Measurements from ENCODE around the gene SMG5. TPM values are rescaled to one million over a fixed set of nuclear protein-coding genes. Genes with fewer than 3 reads are reported as not detected.

SMG5 gene
- total RNA-seq, 6 experiments from 2014 or later, result 46.8 to 56.5 (median 50.6) TPM

GRCh38 chr1:156238248-156238647, 44.4 kb downstream of the SMG5 start:
- Mint-ChIP-seq H3K9me3 (no peaks in the 10 kb centered on the region), H3K27ac (no peak overlapping the region), H3K4me3 (no peak overlapping the region)

GRCh38 chr1:156236164-156236563, 46.5 kb downstream of the SMG5 start:
- TF ChIP-seq CTCF (IDR thresholded peaks at IDR 0.05), result no peak
- Mint-ChIP-seq H3K9me3 (no peaks in the 10 kb centered on the region), H3K4me1 (ENCODE audit: low read depth) (peaks cover 27% of the 10 kb centered on the region), H3K27ac (no peak overlapping the region), H3K36me3 (ENCODE audit: low read depth) (peaks cover 8% of the 10 kb centered on the region; the same call in 1 of the 2 replicates), H3K4me3 (no peak overlapping the region), H3K27me3 (ENCODE audit: insufficient read depth) (peaks cover 3% of the 10 kb centered on the region)
- DNase-seq, result no peak

More at GRCh38 chr1:156238248-156238647, 44.4 kb downstream of the SMG5 start:
- peaks cover 6% of the 10 kb centered on the region for H3K27me3 Mint-ChIP-seq (ENCODE audit: insufficient read depth)
- no peak for DNase-seq
- no peak for TF ChIP-seq CTCF (IDR thresholded peaks at IDR 0.05)
- H3K36me3 Mint-ChIP-seq (ENCODE audit: low read depth), result peaks cover 8% of the 10 kb centered on the region; the same call in 1 of the 2 replicates
- H3K4me1 Mint-ChIP-seq (ENCODE audit: low read depth), result peaks cover 10% of the 10 kb centered on the region

DNA sequence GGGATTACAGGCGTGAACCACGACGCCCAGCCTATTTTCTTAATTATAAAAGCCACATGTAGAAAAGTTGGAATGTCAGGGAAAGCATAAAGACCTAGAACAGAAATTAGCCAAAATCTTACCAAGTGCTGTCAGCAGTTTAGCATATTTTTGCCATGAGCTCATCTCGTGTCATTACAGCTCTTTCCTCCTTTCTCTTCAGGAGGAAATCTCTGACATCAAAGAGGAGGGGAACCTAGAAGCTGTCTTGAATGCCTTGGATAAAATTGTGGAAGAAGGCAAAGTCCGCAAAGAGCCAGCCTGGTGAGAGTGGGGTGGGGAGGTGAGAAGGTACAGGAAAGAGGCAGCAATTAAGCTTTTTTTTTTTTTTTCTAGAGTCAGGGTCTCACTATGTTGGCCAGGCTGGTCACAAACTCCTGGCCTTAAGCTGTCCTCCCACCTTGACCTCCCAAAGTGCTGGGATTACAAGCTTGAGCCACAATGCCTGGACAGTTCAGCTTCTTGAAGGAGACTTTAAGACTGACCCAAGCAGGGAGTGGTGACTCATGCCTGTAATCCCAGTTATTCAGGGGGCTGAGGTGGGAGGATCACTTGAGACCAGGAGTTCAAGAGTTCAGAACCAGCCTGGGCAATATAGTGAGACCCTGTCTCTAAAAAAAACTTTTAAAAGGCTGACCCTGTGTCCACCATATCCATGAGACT, 49.0 kb downstream of the SMG5 start:
- Mint-ChIP-seq H3K27me3 (ENCODE audit: insufficient read depth) (no peaks in the 10 kb centered on the region; the same call in 1 of the 2 replicates), H3K4me3 (peak overlapping the region; percentile 64), H3K9me3 (no peaks in the 10 kb centered on the region), H3K36me3 (ENCODE audit: low read depth) (peaks cover 9% of the 10 kb centered on the region; the same call in 1 of the 2 replicates), H3K4me1 (ENCODE audit: low read depth) (peaks cover 27% of the 10 kb centered on the region), H3K27ac (peak overlapping the region; percentile 96)
- TF ChIP-seq CTCF (IDR thresholded peaks at IDR 0.05), result no peak
- DNase-seq, result peak; percentile 73

GRCh38 chr1:156232201-156232894, 50.3 kb downstream of the SMG5 start:
- TF ChIP-seq CTCF (IDR thresholded peaks at IDR 0.05), result no peak
- Mint-ChIP-seq H3K27ac (no peak overlapping the region; the same call in 1 of the 2 replicates), H3K36me3 (ENCODE audit: low read depth) (peaks cover 15% of the 10 kb centered on the region; the same call in 1 of the 2 replicates)

GRCh38 chr1:156230473-156230837, 52.2 kb downstream of the SMG5 start:
- no peak for DNase-seq
- Mint-ChIP-seq H3K4me3 (no peak overlapping the region), H3K36me3 (ENCODE audit: low read depth) (peaks cover 11% of the 10 kb centered on the region; the same call in 1 of the 2 replicates), H3K27ac (no peak overlapping the region), H3K4me1 (ENCODE audit: low read depth) (peaks cover 29% of the 10 kb centered on the region), H3K27me3 (ENCODE audit: insufficient read depth) (no peaks in the 10 kb centered on the region; the same call in 1 of the 2 replicates), H3K9me3 (no peaks in the 10 kb centered on the region)
- TF ChIP-seq CTCF (IDR thresholded peaks at IDR 0.05), result no peak

More at GRCh38 chr1:156232201-156232894, 50.3 kb downstream of the SMG5 start:
- no peak for DNase-seq
- H3K4me3 Mint-ChIP-seq, result no peak overlapping the region
- H3K4me1 Mint-ChIP-seq (ENCODE audit: low read depth), result peaks cover 27% of the 10 kb centered on the region
- H3K9me3 Mint-ChIP-seq, result no peaks in the 10 kb centered on the region
- no peaks in the 10 kb centered on the region; the same call in 1 of the 2 replicates for H3K27me3 Mint-ChIP-seq (ENCODE audit: insufficient read depth)

Measured in HFFc6 (cell line).